ENCODE measurements around the gene ALK. TPM values are rescaled to one million over a fixed set of nuclear protein-coding genes. Genes with fewer than 3 reads are reported as not detected.

Gene ALK
- polyA plus RNA-seq, 1 of the 3 experiments (the other 2 are of a cell fraction) = 0.30 TPM

DNA sequence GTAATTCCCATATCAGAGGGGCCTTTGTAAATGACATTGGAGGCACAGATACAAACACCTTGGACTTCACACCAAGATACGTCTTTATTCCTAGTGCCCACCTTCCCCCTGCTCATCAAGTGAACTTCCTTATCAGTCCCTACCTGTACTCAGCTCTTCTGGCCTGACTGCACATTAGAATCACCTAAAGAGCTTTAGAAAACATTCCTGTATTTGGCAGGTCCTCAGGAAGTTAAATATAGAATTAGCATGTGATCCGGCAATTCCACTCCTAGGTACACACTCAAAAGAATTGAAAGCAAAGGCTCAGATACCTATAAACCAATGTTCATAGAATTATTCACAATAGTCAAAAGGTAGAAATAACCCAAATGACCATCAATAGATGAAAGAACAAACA is 46.6 kb downstream of the ALK start:
- Histone ChIP-seq H3K4me3 (ENCODE audit: low read depth in 2 of 2, low read length in 1 of 2) (no peak overlapping the region), H3K27me3 (ENCODE audit: insufficient read depth) (no peaks in the 10 kb centered on the region), H3F3A (replicated peaks; ENCODE audit: insufficient read depth) (no peaks in the 10 kb centered on the region), H2AFZ (ENCODE audit: low read depth) (no peak overlapping the region), H3K9me2 (no peaks in the 10 kb centered on the region), H3K27ac (ENCODE audit: low read depth in 2 of 2, low read length in 1 of 2) (no peak overlapping the region), H3K9me3 (no peaks in the 10 kb centered on the region), H3K9ac (no peak overlapping the region), H3K4me2 (no peak overlapping the region), H3K4me1 (ENCODE audit: control insufficient read depth in 1 of 2, insufficient read depth in 2 of 2, low read depth in 1 of 2, low read length in 1 of 2) (peaks cover 0 to 25% of the 10 kb centered on the region in 2 experiments; a peak in 1 of 4 replicates), H3K36me3 (replicated peaks in 1 of 2; ENCODE audit: control insufficient read depth in 1 of 2, insufficient read depth in 2 of 2, low read length in 1 of 2) (peaks cover 0 to 2% of the 10 kb centered on the region in 2 experiments), H3K79me2 (ENCODE audit: insufficient read depth) (no peaks in the 10 kb centered on the region), H4K20me1 (ENCODE audit: insufficient read depth) (no peaks in the 10 kb centered on the region)
- ChIA-PET CTCF (interaction anchor here (1.0 kb wide), 1 partner anchor 14 kb away, joined by 3 read pairs; no protein-coding TSS in a partner anchor), POLR2A (no interaction called here)
- WGBS (ENCODE audit: low lambda C conversion rate) = 53% methylated on average over 2 of the region's 2 CpGs
- TF ChIP-seq, protein P1, sequence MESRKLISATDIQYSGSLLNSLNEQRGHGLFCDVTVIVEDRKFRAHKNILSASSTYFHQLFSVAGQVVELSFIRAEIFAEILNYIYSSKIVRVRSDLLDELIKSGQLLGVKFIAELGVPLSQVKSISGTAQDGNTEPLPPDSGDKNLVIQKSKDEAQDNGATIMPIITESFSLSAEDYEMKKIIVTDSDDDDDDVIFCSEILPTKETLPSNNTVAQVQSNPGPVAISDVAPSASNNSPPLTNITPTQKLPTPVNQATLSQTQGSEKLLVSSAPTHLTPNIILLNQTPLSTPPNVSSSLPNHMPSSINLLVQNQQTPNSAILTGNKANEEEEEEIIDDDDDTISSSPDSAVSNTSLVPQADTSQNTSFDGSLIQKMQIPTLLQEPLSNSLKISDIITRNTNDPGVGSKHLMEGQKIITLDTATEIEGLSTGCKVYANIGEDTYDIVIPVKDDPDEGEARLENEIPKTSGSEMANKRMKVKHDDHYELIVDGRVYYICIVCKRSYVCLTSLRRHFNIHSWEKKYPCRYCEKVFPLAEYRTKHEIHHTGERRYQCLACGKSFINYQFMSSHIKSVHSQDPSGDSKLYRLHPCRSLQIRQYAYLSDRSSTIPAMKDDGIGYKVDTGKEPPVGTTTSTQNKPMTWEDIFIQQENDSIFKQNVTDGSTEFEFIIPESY (IDR thresholded peaks at IDR 0.05; ENCODE audit: borderline replicate concordance, low read depth) = no peak
- TF ChIP-seq RCOR1 (IDR thresholded peaks at IDR 0.05; ENCODE audit: low read length) = no peak
- TF ChIP-seq, protein P2, sequence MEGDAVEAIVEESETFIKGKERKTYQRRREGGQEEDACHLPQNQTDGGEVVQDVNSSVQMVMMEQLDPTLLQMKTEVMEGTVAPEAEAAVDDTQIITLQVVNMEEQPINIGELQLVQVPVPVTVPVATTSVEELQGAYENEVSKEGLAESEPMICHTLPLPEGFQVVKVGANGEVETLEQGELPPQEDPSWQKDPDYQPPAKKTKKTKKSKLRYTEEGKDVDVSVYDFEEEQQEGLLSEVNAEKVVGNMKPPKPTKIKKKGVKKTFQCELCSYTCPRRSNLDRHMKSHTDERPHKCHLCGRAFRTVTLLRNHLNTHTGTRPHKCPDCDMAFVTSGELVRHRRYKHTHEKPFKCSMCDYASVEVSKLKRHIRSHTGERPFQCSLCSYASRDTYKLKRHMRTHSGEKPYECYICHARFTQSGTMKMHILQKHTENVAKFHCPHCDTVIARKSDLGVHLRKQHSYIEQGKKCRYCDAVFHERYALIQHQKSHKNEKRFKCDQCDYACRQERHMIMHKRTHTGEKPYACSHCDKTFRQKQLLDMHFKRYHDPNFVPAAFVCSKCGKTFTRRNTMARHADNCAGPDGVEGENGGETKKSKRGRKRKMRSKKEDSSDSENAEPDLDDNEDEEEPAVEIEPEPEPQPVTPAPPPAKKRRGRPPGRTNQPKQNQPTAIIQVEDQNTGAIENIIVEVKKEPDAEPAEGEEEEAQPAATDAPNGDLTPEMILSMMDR (IDR thresholded peaks at IDR 0.05) = no peak
- TF ChIP-seq CHD2 (IDR thresholded peaks at IDR 0.05; ENCODE audit: low read length, partially characterized antibody) = no peak
- no peak for TF ChIP-seq TAF1 (IDR thresholded peaks at IDR 0.05; ENCODE audit: borderline replicate concordance, low read depth, low read length)
- TF ChIP-seq YY1 (IDR thresholded peaks at IDR 0.05; ENCODE audit: low read depth) = no peak
- no peak for TF ChIP-seq MXI1 (IDR thresholded peaks at IDR 0.05; ENCODE audit: low read depth, low read length)
- no peak for TF ChIP-seq RAD21 (IDR thresholded peaks at IDR 0.05; ENCODE audit: low read length)
- DNase-seq = no peak

DNA sequence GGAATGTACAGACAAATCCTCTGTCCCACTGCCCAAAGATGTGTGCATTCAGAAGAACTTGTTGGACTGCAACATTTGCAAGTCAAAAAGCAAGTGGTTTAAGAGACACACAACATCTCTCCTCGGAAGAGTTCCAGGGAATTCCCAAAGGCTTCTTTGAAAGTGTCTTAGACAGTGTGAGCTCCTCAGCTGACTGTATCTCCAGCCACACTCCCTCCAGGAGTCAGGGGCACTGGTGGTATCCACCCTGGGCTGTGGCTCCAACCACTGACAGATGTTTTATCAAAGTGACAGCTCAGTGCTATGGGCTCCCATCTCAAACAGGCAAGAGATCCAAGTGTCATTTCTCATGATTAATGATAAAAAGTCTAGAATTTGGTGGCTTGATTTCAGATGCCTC is 48.5 kb downstream of the ALK start:
- no peaks in the 10 kb centered on the region for H3K79me2 ChIP-seq (ENCODE audit: insufficient read depth)
- H2AFZ ChIP-seq (ENCODE audit: low read depth) = no peak overlapping the region
- H3K9me2 ChIP-seq = no peaks in the 10 kb centered on the region
- no peaks in the 10 kb centered on the region for H4K20me1 ChIP-seq (ENCODE audit: insufficient read depth)
- peaks cover 0 to 2% of the 10 kb centered on the region in 2 experiments for H3K36me3 ChIP-seq (replicated peaks in 1 of 2; ENCODE audit: control insufficient read depth in 1 of 2, insufficient read depth in 2 of 2, low read length in 1 of 2)
- no peaks in the 10 kb centered on the region for H3F3A ChIP-seq (replicated peaks; ENCODE audit: insufficient read depth)
- H3K4me2 ChIP-seq = no peak overlapping the region
- H3K27ac ChIP-seq (ENCODE audit: low read depth in 2 of 2, low read length in 1 of 2) = no peak overlapping the region
- no peak for TF ChIP-seq RCOR1 (IDR thresholded peaks at IDR 0.05; ENCODE audit: low read length)
- no peak for TF ChIP-seq YY1 (IDR thresholded peaks at IDR 0.05; ENCODE audit: low read depth)
- TF ChIP-seq TCF12 (IDR thresholded peaks at IDR 0.05) = no peak
- no peak for TF ChIP-seq FOXM1 (IDR thresholded peaks at IDR 0.05; ENCODE audit: low read depth)
- TF ChIP-seq, protein P3, sequence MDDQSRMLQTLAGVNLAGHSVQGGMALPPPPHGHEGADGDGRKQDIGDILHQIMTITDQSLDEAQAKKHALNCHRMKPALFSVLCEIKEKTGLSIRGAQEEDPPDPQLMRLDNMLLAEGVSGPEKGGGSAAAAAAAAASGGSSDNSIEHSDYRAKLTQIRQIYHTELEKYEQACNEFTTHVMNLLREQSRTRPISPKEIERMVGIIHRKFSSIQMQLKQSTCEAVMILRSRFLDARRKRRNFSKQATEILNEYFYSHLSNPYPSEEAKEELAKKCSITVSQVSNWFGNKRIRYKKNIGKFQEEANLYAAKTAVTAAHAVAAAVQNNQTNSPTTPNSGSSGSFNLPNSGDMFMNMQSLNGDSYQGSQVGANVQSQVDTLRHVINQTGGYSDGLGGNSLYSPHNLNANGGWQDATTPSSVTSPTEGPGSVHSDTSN (IDR thresholded peaks at IDR 0.05) = no peak
- TF ChIP-seq SMC3 (IDR thresholded peaks at IDR 0.05; ENCODE audit: low read depth, low read length) = no peak
- TF ChIP-seq, protein P2 (IDR thresholded peaks at IDR 0.05) = no peak
- TF ChIP-seq, protein P4, sequence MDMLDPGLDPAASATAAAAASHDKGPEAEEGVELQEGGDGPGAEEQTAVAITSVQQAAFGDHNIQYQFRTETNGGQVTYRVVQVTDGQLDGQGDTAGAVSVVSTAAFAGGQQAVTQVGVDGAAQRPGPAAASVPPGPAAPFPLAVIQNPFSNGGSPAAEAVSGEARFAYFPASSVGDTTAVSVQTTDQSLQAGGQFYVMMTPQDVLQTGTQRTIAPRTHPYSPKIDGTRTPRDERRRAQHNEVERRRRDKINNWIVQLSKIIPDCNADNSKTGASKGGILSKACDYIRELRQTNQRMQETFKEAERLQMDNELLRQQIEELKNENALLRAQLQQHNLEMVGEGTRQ (IDR thresholded peaks at IDR 0.05; ENCODE audit: borderline replicate concordance, low read depth, low read length) = no peak
- TF ChIP-seq TAF1 (IDR thresholded peaks at IDR 0.05; ENCODE audit: borderline replicate concordance, low read depth, low read length) = no peak
- no peak for TF ChIP-seq RXRA (IDR thresholded peaks at IDR 0.05; ENCODE audit: borderline replicate concordance, low read depth)
- no peak for TF ChIP-seq MEF2A (IDR thresholded peaks at IDR 0.05; ENCODE audit: borderline replicate concordance, low read depth)
- no peak for DNase-seq
- H3K4me3 ChIP-seq (ENCODE audit: low read depth in 2 of 2, low read length in 1 of 2) = no peak overlapping the region
- no peak overlapping the region for H3K9ac ChIP-seq
- WGBS (ENCODE audit: low lambda C conversion rate) = 12% methylated on average over 1 of the region's 1 CpG
- peaks cover 0 to 20% of the 10 kb centered on the region in 2 experiments; a peak in 1 of 4 replicates for H3K4me1 ChIP-seq (ENCODE audit: control insufficient read depth in 1 of 2, insufficient read depth in 2 of 2, low read depth in 1 of 2, low read length in 1 of 2)
- H3K9me3 ChIP-seq = no peaks in the 10 kb centered on the region
- ChIA-PET POLR2A (no interaction called here), CTCF (interaction anchor here (1.1 kb wide), 1 partner anchor 18 kb away, joined by 3 read pairs; no protein-coding TSS in a partner anchor)
- H3K27me3 ChIP-seq (ENCODE audit: insufficient read depth) = no peaks in the 10 kb centered on the region
